LNCaP clone FGC (cell line): ENCODE data around the gene POC1A.

Experiments used
- DNase-seq: peaks from one replicate; pipeline ENCODE4 v3.0.0-alpha.2; 2011; ENCODE audit warnings: low read depth
- H3K4me3 ChIP-seq: 2 replicates; pipeline ENCODE4 v1.5.1; 2011; ENCODE audit warnings: mild to moderate bottlenecking, low read depth, low read length, control low read depth
- TF ChIP-seq, protein P1 (sequence below): IDR thresholded peaks from 2 replicates; pipeline ENCODE4 v1.5.1; 2012; ENCODE audit warnings: mild to moderate bottlenecking; ENCODE audit not compliant: control insufficient read depth, insufficient read depth; ENCODE audit errors: extremely low read depth

The POC1A gene

DNA sequence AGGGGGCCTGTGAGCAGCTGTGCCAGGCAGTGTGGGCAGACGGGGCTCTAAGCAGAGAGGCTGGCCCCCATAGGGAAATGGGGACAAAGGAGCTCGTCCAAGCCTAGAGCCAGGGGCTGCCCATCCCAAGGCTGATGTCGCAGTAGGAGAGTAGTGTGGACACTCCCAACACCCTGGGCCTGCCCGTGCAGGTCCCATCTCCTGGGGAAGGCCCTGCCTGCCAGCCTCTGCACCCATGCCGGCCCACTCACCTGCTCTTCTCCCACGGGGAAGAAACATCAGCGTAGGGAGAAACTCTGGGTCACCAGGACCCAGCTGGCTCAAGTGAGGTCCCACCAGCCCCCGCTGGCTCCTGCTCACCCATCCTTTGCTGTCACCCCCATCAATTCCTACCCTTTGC, 87.2 kb downstream of the POC1A start:
- no peak for DNase-seq
- TF ChIP-seq, protein P1, sequence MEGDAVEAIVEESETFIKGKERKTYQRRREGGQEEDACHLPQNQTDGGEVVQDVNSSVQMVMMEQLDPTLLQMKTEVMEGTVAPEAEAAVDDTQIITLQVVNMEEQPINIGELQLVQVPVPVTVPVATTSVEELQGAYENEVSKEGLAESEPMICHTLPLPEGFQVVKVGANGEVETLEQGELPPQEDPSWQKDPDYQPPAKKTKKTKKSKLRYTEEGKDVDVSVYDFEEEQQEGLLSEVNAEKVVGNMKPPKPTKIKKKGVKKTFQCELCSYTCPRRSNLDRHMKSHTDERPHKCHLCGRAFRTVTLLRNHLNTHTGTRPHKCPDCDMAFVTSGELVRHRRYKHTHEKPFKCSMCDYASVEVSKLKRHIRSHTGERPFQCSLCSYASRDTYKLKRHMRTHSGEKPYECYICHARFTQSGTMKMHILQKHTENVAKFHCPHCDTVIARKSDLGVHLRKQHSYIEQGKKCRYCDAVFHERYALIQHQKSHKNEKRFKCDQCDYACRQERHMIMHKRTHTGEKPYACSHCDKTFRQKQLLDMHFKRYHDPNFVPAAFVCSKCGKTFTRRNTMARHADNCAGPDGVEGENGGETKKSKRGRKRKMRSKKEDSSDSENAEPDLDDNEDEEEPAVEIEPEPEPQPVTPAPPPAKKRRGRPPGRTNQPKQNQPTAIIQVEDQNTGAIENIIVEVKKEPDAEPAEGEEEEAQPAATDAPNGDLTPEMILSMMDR: no peak
- H3K4me3 ChIP-seq: no peak overlapping the region

DNA sequence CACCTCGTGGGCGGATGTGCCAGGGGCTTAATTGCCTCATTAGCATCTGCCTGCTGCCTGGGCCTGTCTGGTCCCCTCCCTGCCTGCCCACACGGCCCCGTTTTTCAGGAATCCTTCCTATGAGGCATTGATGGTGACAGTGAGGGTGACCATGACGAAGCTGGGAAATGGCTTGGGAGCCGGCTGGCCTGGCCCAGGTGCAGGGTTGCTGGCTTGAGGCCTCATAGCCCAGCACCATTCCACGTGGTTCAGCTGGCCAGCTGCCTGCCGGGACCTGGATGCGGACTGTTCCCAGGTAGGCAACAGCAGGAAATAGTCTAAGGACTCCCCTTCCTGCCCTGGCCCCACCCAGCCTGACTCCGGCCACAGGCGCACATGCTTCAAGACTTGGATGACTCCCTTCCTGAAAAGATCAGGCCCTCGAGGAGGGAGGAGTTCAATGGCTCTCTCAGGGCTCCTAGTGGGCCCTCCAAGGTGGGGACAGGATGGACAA, 88.9 kb downstream of the POC1A start:
- TF ChIP-seq, protein P1: no peak
- H3K4me3 ChIP-seq: no peak overlapping the region
- no peak for DNase-seq

DNA sequence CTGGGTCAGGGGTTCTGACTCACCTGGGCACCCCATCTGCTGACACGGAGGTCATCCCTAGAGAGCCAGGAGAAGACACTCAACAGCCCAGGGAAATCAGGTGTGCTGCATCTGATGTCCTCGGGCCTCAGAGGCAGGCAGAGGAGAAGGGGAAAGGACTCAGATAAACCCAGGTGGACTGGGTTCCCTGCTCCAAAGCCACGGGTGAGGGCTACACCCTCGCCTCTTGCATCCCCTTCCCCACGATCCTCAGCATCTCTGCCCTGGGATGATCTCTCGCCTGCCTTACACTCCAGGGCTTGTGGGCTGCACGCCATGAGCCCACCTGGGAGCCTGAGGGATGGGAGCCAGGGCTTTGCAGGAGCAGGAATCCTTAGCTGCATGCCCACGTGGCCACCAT, 89.7 kb downstream of the POC1A start:
- H3K4me3 ChIP-seq: no peak overlapping the region
- no peak for DNase-seq
- TF ChIP-seq, protein P1: no peak

DNA sequence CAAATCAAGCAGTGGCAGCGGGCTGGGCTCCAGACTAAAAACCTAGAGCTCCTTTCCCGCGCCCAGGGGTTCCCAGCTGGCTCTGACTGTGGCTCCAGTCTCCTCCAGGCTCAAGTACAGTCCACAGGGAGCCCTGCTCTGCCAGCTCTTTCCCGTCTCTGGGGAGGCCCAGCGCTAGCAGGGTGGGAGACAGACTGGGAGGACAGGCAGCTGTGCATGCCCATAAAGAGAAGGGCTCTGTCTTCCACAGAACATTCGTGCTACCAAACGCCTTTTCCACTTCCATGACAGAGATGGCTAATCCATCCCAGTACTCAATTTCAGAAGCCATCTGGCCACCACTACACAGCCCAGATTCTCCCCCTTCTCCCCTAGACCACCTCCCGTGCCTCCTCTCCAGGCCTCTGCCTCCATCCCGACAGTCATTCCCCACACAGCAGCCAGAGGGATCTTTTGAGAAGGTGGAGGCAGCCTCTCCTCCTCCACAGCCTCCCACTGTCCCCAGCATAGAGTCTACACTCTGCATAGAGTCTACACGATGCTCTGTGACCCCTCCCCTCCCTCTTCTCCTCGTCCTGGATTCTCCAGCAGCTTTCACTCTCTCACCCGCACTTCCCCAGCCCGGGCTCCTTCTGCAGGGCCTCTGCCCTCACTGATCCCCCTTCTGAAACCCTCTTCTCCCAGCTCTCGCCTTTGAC, 91.0 kb downstream of the POC1A start:
- no peak overlapping the region for H3K4me3 ChIP-seq
- TF ChIP-seq, protein P1: no peak
- DNase-seq: no peak

DNA sequence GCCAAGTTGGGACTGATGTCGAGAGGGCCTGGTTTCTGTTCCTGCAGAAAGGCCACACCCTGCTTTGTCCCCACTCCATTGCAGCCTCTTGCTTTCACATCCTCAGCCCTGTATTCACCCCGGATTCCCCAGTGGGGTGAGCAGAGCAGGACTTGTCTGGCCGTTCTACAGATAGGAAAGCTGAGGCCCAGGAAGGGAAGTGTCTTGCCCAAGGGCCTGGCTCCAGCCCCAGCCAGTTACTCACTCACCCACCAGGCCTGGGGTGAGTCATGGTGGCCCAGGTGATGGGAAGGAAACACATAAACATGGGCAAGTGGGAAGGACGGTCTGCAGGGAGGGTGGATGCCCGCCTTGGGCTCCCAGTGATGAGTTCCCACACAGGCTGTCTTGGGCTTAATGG, 91.7 kb downstream of the POC1A start:
- DNase-seq: no peak
- TF ChIP-seq, protein P1: no peak
- H3K4me3 ChIP-seq: no peak overlapping the region

DNA sequence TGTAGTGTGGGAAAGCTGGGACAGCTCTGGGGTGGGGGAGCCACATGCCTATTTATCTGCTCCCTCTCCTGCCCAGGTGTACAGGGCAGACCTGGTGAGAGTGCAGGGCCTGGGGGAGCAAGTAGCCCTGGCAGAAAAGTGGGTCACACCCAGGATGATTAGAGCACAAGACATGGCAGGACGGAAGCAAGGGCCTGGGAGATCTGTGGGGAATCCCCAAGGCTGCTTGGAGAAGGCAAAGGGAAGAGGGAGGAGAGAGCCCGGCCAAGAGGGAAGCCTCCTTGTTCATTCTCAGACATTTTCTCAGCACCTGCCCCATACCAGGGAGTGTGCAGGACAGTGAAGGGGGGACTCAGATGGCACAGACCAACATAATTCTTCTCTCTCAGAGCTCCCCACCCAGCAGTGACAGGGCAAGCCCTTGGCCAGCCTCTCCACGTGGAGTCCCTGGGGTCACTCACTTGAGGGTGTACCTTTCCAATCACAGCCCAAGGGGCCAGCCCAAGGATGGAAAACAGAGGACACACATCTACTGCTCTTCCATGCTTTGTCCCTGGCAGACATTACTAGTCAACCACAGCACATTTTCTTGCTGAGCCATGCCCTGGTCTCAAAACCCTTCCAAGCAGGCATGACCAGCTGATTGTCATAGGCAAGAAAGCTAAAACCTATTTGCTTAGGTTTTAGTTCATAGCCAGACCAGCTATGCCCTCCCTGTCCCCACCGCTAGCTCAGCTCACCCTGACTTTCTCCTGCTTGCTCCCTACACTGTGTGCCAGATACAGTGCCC, 92.9 kb downstream of the POC1A start:
- no peak overlapping the region for H3K4me3 ChIP-seq
- no peak for DNase-seq
- TF ChIP-seq, protein P1: no peak
